Stimulated activated CD8-positive, alpha-beta memory T cell treated with anti-CD3 and anti-CD28 coated beads, Interleukin-2, amount 100 ng/mL, for 1 hour (primary cell): ENCODE results near the gene CYP4F8.
"Not testable (repeated sequence)": the region's sequence is repeated elsewhere in the genome, so short reads cannot be mapped to it uniquely, and the experiment has no call there.

ENCODE experiments used
- DNase-seq, 2 donors: peaks; one replicate each; pipeline ENCODE4 v3.0.0-alpha.2; 2020; ENCODE audit warnings: low read depth in 2 of 2

CYP4F8 gene

DNA sequence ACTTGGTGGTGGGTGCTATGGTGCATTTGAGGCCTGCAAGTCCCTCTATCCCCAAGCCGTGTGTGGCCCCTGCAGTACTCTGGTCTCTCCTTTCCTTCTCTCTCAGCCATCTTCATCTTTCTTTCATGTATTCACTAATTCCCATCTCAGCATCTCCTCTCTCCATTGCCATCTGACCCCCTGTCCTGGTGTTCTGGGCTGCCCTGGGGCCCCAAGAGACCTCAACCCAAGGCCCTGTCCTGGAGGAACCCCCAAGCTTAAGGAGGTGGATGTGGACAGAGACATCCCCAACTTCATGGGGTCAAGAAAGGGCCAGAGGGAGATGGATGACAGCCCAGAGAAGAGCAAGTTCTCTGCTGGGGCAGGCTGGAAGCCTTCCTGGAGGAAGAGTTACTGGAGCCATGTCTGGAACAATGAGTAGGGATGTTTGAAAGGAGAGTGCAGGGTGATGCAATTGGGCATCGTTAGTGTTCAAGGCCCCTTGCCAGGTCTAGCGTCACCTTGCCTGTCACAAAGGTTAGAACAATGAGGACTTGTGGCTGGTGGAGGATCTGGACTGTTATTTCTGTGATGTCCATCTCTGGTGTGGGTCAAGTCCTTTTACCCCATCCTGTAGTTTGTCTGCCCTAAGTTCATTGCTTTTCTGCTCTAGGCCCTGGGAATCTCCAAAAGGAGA, 29.2 kb downstream of the CYP4F8 start:
- no peak for DNase-seq

DNA sequence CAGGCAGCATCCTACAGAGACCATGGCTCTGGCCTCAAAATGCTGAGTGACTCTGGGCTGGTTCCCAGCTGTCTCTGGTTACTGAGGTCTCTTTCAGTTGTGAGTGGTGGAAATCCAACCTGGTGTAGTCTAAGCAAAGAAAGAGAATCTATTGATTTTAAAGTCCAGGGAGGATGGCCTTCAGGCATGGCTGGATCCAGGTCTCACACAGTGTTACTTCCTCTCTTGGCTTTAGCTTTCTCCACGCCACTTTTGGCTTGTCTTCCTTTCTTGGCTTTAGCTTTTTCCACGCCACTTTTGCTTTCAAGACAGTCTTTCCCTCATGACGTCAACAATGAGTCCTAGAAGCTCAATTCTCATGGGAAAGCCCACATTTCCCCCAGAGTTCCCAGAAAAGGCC, 29.8 kb downstream of the CYP4F8 start:
- no peak for DNase-seq

DNA sequence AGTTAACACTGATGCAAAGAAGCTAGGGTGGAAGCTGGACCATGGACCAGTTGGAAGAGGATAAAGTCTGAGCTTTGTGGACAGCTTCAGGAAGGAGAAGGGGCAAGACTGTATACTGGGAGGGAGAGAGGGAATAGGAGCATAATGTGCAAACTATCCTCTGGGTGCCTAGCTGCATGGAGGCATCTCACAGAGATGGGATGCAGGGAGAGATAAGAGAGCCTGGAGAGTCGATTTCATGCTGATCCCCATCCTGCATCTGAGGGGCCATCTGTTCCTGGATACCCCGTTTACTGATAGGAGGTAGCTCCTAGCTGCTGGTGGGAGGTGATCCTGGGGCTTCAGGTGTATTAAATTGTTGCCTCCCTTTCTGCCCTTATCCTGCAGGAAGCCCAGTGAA, 34.5 kb downstream of the CYP4F8 start:
- DNase-seq: no peak

DNA sequence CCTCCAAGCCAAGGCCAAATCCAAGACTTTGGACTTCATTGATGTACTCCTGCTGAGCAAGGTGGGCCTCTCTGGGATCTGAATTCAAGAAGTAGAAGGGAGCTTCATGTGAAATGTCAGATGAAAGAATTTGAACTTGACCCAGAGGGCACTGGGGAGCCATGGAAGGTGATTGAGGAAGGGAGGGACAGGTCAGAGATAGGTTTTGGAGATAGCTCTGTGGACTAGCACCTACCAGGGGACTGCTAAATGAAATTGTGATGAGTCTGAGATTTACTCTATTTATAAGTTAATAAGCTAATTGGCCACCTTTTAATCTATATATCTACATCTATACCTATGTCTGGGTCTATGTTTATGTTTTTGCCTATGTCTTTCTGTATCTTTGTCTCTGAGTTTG, 35.1 kb downstream of the CYP4F8 start:
- not testable (repeated sequence) for DNase-seq

DNA sequence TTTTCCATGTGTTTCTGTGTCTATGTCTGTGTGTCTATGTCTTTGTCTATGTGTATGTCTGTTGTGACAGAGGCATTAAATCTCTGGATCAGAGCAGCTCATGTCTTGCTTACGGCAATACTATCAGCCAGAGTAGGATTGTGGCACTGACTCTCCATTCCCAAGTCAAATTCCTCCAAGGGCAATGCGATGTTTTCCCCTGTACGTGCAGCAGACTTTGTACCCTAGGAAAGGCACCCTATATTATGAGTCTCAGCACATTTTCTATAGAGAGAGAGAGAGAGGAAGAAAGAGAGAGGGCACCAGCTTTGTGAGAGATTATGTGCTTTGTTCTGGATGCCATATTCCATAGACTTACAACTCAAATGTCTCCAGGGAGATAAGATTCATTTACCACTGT, 36.8 kb downstream of the CYP4F8 start:
- DNase-seq: no peak

DNA sequence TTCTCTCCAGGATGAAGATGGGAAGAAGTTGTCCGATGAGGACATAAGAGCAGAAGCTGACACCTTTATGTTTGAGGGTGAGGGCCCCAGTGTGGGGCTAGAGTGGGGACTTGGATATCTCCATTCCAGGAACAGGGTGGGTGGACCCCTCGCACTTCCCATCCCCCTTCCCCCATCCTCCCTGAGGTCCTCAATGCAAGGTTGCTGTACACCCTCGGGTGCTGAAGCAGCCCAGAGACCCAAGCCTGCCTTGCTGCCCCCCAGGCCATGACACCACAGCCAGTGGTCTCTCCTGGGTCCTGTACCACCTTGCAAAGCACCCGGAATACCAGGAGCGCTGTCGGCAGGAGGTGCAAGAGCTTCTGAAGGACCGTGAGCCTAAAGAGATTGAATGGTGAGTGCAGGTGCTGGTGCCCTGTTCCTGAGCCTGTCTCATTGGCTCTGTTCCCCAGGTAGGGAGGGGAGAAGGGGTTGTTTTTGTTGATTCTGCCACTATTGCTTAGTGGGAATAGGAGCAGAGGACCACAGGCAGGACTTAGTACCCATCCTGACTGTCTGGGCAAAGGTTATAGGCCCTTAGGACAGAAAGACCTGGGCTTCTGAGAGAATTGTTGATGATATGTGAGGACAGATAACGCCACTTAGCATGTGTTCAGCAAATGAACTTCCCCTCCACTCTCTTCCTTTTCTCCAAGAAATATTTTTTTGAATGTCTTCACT, 37.7 kb downstream of the CYP4F8 start:
- DNase-seq: no peak

DNA sequence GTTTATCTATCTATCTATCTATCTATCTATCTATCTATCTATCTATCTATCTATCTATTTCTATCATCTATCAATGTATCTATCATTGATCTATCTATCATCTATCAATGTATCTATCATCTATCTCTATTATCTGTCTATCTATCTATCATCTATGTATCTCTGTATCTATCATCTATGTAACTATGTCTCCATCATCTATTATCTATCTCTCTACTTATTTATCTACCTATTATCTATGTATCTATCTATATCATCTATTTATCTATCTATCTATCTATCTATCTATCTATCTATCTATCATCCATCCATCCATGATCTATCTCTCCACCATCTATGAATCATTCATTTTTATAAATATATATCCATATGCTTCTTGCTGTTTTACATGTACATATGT, 41.4 kb downstream of the CYP4F8 start:
- no peak for DNase-seq

DNA sequence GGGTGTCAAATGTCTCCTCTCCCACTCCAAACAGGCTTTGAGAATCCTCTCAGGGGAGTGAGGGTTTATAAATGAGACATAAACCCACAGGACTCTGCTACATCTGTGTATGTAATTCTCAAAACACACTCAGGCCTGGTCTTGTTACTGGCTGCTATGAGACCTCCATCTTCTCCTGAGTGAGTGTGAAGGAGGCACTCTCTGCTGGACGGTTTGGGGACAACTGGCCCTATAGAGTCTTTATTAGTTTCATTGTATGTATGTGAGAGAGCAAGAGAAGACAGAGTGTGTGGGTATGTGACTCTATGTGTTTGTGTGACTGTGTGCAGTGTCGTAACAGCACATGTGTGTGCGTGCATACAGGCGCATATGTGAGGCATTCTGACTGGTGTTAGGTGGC, 48.2 kb downstream of the CYP4F8 start:
- no peak for DNase-seq

DNA sequence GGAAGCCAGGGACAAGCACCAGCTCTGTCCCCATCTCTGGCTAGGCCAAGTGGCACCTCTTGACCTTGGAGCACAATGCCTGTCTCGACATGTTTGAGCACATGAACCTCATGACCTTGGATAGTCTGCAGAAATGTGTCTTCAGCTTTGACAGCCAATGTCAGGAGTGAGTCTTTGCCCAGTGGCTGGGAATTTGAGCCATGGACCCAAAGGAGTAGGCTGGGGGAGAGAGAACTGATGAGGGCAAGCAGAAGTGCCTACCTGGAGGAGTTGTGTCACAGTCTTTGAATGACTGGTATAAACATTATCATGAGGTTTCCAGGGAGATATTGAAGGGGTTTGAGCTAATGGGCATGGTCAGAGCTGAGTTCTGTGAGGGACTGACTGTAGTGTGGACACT, 51.2 kb downstream of the CYP4F8 start:
- no peak for DNase-seq

DNA sequence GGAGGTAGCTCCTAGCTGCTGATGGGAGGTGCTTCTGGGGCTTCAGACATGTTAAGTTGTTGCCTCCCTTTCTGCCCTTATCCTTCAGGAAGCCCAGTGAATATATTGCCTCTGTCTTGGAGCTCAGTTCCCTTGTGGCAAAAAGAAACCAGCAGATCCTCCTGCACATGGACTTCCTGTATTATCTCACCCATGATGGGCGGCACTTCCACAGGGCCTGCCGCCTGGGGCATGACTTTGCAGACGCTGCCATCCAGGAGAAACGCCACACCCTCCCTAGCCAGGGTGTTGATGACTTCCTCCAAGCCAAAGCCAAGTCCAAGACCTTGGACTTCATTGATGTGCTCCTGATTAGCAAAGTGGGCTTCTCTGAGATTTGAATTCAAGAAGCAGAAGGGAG, 51.9 kb downstream of the CYP4F8 start:
- DNase-seq: no peak

DNA sequence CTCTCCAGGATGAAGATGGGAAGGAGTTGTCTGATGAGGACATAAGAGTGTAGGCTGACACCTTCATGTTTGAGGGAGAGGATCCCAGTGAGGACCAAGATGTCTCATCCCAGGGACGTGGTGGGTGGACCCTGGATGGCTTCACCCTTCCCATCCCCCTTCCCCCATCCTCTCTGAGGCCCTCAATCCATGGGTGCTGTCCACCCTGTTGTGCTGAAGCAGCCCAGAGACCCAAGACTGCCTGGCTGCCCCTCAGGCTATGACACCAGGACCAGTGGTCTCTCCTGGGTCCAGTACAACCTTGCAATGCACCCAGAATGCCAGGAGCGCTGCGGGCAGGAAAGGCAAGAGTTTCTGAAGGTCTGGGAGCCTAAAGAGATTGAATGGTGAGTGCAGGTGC, 54.4 kb downstream of the CYP4F8 start:
- no peak for DNase-seq

DNA sequence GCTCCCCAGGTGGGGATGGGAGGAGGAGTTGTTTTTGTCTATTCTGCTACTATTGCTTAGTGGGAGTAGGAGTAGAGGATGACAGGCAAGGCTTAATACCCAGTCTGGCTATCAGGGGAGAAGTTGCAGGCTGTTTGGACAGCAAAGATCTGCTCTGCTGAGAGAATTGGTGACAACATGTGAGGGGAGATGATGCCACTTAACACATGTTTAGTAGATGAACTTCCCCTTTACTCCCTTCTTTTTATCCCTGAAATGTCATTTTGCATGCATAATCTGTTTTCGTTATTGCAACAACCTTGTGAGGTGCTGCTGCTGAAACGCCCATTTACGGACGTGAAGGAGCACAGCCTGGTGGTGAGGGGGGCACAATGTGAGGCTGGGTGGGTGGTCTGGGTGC, 54.9 kb downstream of the CYP4F8 start:
- no peak for DNase-seq

DNA sequence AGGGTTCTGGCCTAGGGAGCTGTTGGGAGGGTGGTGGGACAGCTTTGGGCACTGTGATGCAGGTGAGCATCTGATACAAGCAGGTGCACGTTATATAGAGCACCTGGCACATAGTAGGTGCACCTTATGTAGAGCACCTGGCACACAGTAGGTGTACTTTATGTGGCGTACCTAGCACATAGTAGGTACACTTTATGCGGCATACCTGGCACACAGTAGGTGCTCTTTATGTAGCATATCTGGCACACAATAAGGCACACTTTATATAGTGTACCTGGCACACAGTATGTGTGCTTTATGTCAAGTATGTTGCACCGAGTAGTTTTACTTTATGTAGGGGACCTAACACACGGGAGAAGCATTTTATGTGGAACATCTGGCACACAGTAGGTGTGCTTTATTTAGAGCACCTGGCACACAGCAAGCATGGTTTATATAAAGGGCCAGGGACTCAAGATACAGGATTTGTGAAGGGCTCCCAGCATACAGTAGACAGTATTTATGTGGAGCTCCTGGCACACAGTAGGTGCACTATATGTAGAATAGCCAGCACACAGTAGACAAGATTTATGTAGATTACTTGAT, 56.3 kb downstream of the CYP4F8 start:
- no peak for DNase-seq

DNA sequence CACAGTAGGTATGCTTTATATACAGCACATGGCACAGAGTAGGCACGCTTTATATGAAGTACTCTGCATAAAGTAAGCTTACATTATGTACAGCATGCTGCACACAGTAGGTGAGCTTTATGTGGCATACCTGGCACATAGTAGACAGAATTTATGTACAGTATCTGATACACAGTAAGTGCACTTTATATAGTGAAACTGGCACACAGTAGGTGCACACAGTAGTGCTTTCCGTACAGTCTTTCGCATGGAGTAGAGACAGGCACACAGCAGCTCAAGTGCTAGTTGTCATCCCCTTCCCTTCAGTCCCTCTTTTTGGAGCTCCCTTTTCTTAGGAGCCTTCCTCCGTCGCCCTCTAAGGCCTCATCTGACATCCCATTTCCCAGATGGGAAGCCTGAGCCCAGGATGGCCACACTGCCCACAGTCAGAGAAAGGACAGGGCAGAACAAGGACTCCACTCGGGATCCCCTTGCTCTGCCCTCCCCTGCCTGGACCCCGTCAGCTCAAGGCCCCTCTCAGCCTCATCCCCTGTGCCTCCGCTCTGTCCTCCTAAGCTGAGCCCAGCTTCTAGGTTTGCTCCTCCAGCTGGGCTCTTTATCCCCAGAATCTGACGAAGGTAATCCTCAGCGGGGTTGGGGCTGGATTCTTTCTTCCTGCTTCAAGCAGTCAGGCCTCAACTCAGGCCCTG, 57.0 kb downstream of the CYP4F8 start:
- no peak for DNase-seq

DNA sequence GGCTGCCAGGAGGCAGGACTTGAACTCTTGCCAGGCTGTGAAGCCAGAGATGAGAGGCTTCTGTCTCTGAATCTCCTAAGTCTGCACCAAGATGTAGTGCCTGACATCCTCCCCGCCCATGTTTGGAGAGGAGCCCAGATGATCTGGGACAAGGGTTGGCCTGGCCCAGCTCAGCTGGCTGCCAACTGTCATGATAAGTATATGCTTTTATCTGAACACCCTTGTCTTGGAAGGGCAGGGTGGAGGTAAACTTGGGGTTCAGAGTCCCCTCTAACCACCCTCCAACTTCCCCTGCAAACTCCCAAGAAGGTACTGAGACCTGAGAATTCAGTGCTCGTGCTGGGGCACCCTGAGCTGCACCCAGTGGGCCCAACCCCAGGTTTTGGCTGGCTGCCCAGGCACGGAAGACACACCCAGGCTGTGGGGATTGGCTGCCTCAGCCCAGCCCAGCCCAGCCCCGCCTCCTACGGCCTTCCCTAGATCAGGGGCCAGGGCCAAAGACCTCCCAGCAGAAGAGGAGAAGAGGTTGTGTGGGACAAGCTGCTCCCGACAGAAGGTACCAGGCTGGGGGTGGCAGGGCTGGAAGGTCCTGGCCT, 57.7 kb downstream of the CYP4F8 start, which contains the start of gene CYP4F12:
Gene CYP4F12 (plus strand): TSS at position 508 of the 596 bp plus-strand sequence. CDS start 443 bp downstream, outside the sequence.
- peak in 1 of 2 donors; percentile 8 for DNase-seq

DNA sequence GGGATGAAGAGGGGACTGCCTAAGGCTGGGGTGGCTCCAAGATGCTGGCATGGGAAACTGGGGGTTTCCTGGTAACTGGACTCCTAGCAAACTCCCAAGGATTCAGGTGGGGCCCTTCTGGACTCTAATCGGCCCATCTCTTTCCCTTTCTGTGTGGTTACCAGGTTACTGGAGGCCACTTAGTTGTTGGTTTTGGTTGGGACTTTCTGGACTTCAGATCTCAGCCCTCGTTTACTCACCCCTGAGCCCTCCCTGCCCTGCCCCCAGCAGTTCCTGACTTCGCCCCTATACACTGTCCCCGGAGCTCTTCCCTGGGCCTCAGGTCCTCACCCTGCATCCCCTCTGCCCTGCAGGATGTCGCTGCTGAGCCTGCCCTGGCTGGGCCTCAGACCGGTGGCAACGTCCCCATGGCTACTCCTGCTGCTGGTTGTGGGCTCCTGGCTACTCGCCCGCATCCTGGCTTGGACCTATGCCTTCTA, 58.2 kb downstream of the CYP4F8 start:
- no peak for DNase-seq

DNA sequence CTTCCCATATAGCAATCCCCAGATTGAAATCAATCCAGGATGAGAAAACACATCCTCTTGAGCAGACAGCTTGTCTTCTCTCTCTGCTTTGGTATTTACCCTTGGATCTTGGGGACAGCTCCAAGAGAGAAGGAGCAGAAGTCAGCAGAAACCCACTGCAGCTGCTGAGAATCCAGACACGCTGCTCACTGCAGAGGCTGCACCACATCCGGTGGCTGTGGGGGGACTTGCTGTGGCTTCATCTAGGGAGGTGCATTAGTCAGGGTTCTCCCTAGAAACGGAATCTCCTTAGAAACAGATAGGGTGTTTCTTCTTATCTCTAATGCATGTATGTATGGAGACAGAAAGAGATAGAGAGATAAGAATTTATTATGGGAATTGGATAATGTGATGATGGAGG, 60.5 kb downstream of the CYP4F8 start:
- DNase-seq: no peak

DNA sequence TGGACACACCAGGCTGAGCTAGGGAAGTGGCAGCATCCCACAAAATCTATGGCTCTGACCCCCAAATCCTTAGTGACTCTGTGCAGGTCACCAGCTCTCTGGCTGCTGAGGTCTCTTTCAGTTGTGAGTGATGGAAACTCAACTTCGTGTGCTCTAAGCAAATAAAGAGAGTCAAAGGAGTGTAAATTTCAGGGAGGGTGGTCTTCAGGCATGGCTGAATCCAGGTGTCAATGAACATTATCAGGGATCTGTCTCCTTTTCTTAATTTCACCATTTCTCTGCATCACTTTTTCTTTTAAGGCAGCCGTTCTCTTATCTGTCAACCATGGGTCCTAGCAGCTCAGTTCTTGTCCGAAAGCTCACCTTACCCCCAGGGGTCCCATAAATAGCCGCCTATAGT, 64.1 kb downstream of the CYP4F8 start:
- DNase-seq: no peak

DNA sequence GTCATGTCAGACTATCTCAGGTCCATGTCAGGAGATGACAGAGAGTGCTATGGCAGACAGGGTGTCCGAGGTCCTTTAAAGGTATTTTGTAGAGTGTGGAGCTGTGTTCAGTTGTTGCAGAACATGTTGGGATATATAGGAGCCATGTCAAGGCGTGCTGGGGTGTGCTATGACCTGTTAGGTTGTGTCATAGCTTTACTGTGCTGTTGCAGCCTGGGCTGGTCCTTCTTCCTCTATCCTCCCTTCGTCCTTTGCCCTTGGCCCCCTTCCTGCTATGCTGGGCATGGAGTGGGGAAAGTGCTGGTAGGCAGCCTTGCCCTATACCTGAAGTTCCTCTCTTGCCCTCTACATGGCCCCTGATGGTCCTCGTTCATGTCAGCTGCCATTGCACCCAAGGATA, 64.8 kb downstream of the CYP4F8 start:
- not testable (repeated sequence) for DNase-seq
